Fibroblast of the aortic adventitia (primary cell): ENCODE data around the gene VEGFB. TPM values are rescaled to one million over a fixed set of nuclear protein-coding genes. Genes with fewer than 3 reads are reported as not detected.

Experiments used
- DNase-seq: peaks from one replicate; pipeline ENCODE4 v3.0.0-alpha.2; 2010; ENCODE audit warnings: low read depth
- H3K4me3 ChIP-seq: 2 replicates; pipeline ENCODE4 v1.5.1; 2011; ENCODE audit warnings: low read depth, mild to moderate bottlenecking, control low read depth, low read length, moderate library complexity
- total RNA-seq: library from RNA; depleted of rRNA; stranded (reverse); fragments of >200 nt; gene quantifications from 2 replicates; pipeline ENCODE4 v1.2.3, GENCODE V29; 2012; ENCODE audit warnings: low replicate concordance
- TF ChIP-seq, protein P1 (sequence below): IDR thresholded peaks from 2 replicates; pipeline ENCODE4 v1.5.1; 2011; ENCODE audit warnings: mild to moderate bottlenecking, low read length, control low read depth, inconsistent platforms; ENCODE audit not compliant: insufficient read depth

The VEGFB gene
- total RNA-seq, 1 donor, result 37.5 TPM

DNA sequence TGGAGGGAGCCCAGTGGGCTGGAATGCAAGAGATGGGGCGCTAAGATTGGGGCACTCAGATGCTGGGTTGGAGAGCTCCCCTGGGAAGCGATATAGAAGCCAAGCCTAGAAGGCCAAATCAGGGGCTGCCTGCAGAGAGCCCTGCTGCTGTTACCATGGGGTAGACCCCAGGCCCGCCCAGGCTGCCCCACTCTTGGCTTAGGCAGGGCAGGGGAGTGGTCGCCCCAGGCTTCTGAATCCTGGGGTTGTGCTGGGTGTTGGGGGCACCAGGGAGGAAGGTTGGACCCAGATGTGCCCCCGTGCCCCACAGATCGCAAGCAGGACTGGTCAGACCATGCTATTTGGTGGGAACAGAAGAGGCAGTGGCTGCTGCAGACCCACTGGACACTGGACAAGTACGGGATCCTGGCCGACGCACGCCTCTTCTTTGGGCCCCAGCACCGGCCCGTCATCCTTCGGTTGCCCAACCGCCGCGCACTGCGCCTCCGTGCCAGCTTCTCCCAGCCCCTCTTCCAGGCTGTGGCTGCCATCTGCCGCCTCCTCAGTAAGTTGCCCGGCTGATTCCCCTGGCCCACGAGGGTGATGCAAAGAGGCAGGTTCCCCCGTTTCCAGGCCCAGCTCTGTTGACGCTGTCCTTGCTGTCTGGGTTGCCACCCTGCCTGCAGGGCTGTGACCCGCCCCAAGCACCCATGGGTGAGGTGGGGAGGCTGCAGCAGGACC is 23.9 kb upstream of the VEGFB start:
- H3K4me3 ChIP-seq, result no peak overlapping the region
- DNase-seq, result no peak
- TF ChIP-seq, protein P1, sequence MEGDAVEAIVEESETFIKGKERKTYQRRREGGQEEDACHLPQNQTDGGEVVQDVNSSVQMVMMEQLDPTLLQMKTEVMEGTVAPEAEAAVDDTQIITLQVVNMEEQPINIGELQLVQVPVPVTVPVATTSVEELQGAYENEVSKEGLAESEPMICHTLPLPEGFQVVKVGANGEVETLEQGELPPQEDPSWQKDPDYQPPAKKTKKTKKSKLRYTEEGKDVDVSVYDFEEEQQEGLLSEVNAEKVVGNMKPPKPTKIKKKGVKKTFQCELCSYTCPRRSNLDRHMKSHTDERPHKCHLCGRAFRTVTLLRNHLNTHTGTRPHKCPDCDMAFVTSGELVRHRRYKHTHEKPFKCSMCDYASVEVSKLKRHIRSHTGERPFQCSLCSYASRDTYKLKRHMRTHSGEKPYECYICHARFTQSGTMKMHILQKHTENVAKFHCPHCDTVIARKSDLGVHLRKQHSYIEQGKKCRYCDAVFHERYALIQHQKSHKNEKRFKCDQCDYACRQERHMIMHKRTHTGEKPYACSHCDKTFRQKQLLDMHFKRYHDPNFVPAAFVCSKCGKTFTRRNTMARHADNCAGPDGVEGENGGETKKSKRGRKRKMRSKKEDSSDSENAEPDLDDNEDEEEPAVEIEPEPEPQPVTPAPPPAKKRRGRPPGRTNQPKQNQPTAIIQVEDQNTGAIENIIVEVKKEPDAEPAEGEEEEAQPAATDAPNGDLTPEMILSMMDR, result no peak

- H3K4me3 ChIP-seq, result no peak overlapping the region
- DNase-seq, result no peak
- TF ChIP-seq, protein P1, result no peak
These were observed 23.1 kb upstream of the VEGFB start for GRCh38 chr11:64211181-64211872.

- no peak for DNase-seq
- no peak overlapping the region for H3K4me3 ChIP-seq
These were observed 17.5 kb upstream of the VEGFB start for GRCh38 chr11:64216879-64217278.

DNA sequence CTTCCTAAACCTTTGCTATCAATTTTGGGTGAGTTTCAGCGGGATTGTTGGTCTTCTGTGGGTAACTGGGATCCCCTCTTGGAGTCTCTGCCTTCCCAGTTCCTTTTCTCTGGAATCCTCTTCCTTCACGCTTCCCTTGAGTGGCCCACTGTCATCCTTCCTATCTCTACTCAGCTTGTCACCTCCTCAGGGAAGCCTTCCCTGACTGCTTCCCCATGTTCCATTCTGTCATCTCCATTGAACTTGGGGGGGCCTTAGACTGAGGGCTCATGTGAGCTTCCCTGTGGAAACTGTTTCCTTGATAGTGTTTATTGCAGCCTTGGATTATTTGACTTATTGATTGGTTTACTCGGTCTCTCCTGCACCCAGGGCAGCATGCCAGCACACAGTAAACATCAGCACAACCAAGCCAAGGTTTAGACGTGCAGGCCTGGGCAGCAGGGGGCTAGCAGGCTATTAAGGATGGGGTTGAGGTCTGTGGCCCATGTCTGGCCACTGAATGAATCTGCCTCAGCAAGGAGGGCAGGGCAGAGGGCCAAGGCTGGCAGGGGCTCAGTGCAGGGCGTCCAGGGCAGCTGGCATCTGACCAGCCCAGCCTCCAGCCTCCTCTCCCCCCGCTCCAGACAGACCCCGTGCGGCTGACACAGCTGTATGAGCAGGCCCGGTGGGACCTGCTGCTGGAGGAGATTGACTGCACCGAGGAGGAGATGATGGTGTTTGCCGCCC is 15.6 kb upstream of the VEGFB start:
- DNase-seq, result no peak
- TF ChIP-seq, protein P1, result no peak
- no peak overlapping the region for H3K4me3 ChIP-seq

More at GRCh38 chr11:64216879-64217278, 17.5 kb upstream of the VEGFB start:
- TF ChIP-seq, protein P1, result no peak

DNA sequence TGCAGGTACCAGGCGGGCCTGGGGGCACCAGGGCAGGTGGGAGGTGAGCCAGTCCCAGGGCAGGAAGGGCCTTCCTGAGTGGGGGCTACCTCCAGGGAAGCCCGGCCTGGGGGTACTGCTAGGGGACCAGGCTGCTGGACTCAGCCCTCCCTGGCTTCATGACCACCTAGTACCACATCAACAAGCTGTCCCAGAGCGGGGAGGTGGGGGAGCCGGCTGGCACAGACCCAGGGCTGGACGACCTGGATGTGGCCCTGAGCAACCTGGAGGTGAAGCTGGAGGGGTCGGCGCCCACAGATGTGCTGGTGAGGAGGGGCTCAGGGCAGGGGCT is 15.1 kb upstream of the VEGFB start:
- TF ChIP-seq, protein P1, result no peak
- DNase-seq, result no peak
- H3K4me3 ChIP-seq, result no peak overlapping the region

- H3K4me3 ChIP-seq, result no peak overlapping the region
- TF ChIP-seq, protein P1, result no peak
- DNase-seq, result no peak
These were observed 14.6 kb upstream of the VEGFB start for GRCh38 chr11:64219755-64220154.
